Measurements from ENCODE around the gene SCG3.

DNA sequence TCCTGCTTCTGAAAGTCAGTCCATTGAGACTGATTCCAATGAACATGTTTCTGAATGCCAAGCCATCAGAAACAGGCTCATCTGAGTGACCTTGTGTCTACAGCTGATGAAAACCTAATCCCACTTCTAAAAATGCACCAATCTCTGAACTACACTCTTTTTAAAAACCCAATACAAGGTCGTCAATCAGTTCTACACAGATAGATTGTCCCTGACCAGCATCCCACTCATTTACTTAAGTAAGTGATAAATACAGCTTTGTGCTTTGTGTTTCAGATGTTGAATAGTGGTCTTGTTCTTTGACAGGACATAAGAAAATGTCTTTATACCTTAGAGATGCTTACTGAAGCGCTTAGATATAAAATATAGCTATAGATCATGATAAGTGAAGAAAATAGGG, 20.2 kb upstream of the SCG3 start:
- no peak for TF ChIP-seq POLR2AphosphoS5 (IDR thresholded peaks at IDR 0.05; ENCODE audit: low read depth, low read length)
- TF ChIP-seq TAF1 (IDR thresholded peaks at IDR 0.05; ENCODE audit: low read depth, low read length) = no peak
- TF ChIP-seq POLR2A (IDR thresholded peaks at IDR 0.05; ENCODE audit: low read depth, low read length) = no peak
- no peak for TF ChIP-seq PAX5 (IDR thresholded peaks at IDR 0.05; ENCODE audit: insufficient read depth, low read length, severe bottlenecking)

Measured in GM12891 (cell line).